Neural progenitor cell (in vitro differentiated cells): Measurements from ENCODE around the gene MAEL.

Source experiments
- CTCF ChIP-seq: fragments of 200-600 bp; sonication (generic); IDR thresholded peaks from 2 replicates; pipeline ENCODE4 v1.5.1; 2017; ENCODE audit warnings: antibody characterized with exemption, mild to moderate bottlenecking
- EZH2 ChIP-seq: fragments of 200-600 bp; sonication (generic); IDR thresholded peaks from 2 replicates; pipeline ENCODE4 v1.6.1; 2017; ENCODE audit warnings: antibody characterized with exemption, mild to moderate bottlenecking, moderate library complexity

GRCh38 chr1:166939741-166940375 lies 49.2 kb upstream of the MAEL start:
- TF ChIP-seq CTCF (no peak), EZH2 (no peak)
